Pulmonary artery endothelial cell (primary cell): ENCODE data around the gene OR11L1. TPM values are rescaled to one million over a fixed set of nuclear protein-coding genes. Genes with fewer than 3 reads are reported as not detected.

ENCODE experiments used
- DNase-seq: peaks from one replicate; pipeline ENCODE4 v3.0.0-alpha.2; 2011; ENCODE audit warnings: low read depth, low spot score
- total RNA-seq: library from RNA; depleted of rRNA; stranded (reverse); fragments of >200 nt; gene quantifications from 2 replicates; pipeline ENCODE4 v1.2.3, GENCODE V29; 2014

Gene OR11L1
- total RNA-seq, 1 donor from 2014 or later, result not detected

- no peak for DNase-seq
Observed at GRCh38 chr1:247812637-247813036, 29.1 kb downstream of the OR11L1 start.

- DNase-seq, result no peak
Observed at GRCh38 chr1:247797518-247797917, 44.2 kb downstream of the OR11L1 start.

Other genes with a start within 250 kb of the OR11L1 start
- not detected in 2 replicates for gene OR2G3, start 236.3 kb downstream of the OR11L1 start, total RNA-seq
- not detected in 2 replicates for gene OR13G1, start 162.2 kb downstream of the OR11L1 start, total RNA-seq
- not detected in 2 replicates for gene OR6F1, start 125.2 kb downstream of the OR11L1 start, total RNA-seq
- not detected in 2 replicates for gene OR14K1, start 103.3 kb downstream of the OR11L1 start, total RNA-seq
- not detected in 2 replicates for gene OR14A2, start 93.8 kb downstream of the OR11L1 start, total RNA-seq
- not detected in 2 replicates for gene OR1C1, start 81.3 kb downstream of the OR11L1 start, total RNA-seq
- not detected in 2 replicates for gene OR14A16, start 17.8 kb downstream of the OR11L1 start, total RNA-seq
- 0.11 and 0.66 TPM in 2 replicates for gene TRIM58, start 15.3 kb upstream of the OR11L1 start, total RNA-seq
- 0.53 TPM in 1 of 2 replicates, not detected in the other for gene OR2W3, start 53.7 kb upstream of the OR11L1 start, total RNA-seq
- gene OR2T8, start 78.4 kb upstream of the OR11L1 start, total RNA-seq, result not detected in 2 replicates
- gene OR2AJ1, start 83.0 kb upstream of the OR11L1 start, total RNA-seq, result not detected in 2 replicates
- gene OR2L8, start 107.0 kb upstream of the OR11L1 start, total RNA-seq, result not detected in 2 replicates
- not detected in 2 replicates for gene OR2AK2, start 123.3 kb upstream of the OR11L1 start, total RNA-seq
- gene OR2L5, start 171.8 kb upstream of the OR11L1 start, total RNA-seq, result not detected in 2 replicates
- 0.07 TPM in 1 of 2 replicates, not detected in the other for gene OR2L2, start 188.2 kb upstream of the OR11L1 start, total RNA-seq
- not detected in 2 replicates for gene OR2L3, start 204.9 kb upstream of the OR11L1 start, total RNA-seq